ENCODE measurements around the gene NPIPB8. TPM values are rescaled to one million over a fixed set of nuclear protein-coding genes. Genes with fewer than 3 reads are reported as not detected.
"Not testable (repeated sequence)": the region's sequence is repeated elsewhere in the genome, so short reads cannot be mapped to it uniquely, and the experiment has no call there.

NPIPB8 gene
- total RNA-seq, 1 experiment from 2014 or later, result not detected

DNA sequence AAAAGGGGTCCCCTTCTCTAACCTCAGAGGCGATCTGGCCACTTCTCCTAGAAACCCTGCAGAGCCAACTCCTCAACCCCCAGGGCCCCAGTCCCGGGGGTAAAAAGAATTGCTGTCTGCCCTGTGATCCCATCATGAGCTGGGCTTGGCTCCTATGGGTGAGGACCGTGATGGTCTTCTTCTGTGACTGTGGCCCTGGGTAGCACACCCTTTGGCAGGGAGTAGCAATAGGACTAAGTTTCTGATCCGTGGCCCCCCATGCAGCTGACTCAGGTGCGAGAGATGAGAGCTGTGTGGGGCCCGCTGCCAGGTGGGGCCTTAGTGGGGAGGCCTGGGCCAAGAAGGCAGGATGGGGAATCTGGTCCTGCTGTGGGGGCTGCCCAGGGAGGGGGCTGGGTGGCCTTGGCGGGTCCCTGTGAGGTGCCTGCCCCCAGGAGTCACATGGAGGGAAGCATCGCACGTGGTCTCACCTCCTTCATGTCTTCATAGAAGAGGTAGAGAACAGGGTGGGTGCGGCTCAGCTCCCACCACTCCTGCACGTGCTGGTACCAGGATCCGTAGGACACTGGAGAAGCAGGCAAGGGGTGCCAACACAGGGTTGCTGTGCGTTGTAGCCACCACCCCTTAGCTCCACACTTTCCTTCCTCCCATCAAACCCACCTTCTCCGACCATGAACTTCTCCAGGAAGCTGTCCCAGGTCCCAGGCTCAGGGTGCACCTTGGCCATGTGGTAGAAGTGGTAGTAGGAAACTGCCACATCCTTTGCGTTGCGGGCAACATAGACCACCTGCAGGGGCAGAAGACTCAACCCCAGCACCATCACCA is 31.4 kb upstream of the NPIPB8 start:
- no peak for DNase-seq (ENCODE audit: low read depth)

DNA sequence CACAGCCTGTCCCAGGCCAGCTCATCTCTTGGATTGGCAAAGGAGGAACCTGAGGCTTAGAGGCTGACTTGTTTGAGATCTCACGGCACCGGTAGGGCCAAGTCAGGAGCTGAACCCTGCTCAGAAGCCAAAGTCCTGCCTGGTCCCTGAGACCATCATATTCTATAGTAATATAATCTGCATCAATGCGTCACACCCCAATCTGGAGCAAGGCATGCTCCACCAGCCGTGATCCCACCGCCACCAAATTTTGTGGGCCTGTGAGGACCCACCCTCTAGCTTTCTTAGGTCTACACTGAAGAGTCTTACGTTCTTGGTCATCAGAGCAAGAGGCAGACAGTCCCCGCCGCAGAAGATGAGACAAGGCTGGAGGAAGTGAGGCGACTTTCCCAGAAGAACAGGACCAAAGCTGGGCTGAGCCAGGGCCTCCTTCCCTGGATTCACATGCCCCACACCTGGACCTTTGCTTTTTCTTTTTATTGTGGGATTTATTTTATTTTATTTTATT is 30.7 kb upstream of the NPIPB8 start:
- DNase-seq (ENCODE audit: low read depth), result no peak

DNA sequence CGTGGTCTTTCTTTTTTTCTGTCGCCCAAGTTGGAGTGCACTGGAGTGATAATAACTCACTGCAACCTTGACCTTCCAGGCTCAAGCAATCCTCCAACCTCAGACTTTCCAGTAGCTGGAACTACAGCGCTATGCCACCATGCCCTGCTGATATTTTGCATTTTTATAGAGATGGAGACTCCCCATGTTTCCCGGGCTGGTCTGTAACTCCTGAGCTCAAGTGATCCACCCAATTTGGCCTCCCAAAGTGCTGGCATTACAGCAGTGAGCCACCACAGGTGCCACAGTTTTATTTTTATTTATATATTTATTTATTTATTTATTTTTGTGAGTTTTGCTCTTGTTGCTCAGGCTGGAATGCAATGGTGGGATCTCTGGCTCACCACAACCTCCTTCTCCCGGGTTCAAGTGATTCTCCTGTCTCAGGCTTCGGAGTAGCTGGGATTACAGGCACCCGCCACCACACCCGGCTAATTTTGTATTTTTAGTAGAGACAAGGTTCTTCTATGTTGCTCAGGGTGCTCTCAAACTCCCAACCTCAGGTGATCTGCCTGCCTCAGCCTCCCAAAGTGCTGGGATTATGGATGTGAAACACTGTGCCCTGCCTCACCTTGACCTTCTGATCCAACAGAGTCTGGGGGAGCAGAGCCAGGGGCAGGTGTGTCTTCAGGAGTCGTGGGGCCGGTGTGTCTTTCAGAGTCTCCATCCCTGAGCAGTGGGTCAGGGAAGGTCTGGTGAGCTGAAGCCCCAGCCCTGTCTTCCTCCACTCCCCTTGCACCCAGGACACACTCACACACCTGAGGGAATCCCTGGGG is 30.0 kb upstream of the NPIPB8 start:
- not testable (repeated sequence) for DNase-seq (ENCODE audit: low read depth)

DNA sequence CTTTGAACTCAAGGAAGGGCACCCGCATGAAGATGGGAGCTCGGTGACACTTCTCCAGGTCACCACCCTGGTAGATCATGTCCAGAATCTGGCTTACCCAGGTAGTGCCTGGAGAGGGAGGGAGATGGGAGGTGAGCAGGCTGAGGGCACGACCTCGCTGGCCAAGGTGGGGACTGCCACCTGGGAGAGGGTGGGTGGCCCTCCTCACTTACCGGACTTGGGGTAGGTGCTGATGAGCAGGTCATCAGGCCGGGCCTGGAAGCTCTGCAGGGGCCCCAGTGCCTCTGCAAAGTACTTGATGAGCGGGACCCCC is 29.4 kb upstream of the NPIPB8 start:
- not testable (repeated sequence) for DNase-seq (ENCODE audit: low read depth)

DNA sequence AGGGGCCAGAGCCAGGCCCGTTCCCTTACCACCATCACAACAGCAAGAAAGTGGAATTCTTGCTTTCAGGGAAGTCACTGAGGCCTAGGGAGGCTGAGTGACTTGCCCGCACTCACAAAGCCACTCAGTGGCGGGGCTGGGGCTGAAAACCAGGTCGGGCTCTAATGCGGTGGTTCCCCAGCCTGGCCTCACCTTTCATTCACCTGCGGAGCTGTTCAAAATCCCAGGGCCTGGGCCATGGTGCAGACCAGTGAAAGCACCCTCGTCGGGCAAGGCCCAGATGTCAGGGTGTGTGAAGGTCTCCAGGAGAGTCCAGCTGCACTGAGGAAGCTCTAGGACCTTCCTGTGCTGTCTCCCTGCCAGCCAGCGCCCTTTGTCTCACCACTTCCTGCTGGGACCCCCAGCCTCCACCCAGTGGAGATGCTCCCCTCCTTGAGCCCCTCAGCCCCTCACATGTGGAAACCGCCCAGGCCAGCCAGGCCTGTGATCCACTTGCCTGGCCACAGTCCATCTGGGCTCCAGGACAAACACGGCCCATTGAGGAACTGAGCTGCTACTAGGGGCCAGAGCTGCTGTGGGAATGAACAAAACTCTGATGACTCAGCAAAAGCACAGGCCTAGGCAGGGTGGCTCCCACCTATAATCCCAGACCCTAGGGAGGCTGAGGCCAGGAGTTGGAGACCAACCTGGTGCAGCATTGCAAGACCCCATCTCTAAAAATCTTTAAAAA is 28.8 kb upstream of the NPIPB8 start:
- not testable (repeated sequence) for DNase-seq (ENCODE audit: low read depth)

DNA sequence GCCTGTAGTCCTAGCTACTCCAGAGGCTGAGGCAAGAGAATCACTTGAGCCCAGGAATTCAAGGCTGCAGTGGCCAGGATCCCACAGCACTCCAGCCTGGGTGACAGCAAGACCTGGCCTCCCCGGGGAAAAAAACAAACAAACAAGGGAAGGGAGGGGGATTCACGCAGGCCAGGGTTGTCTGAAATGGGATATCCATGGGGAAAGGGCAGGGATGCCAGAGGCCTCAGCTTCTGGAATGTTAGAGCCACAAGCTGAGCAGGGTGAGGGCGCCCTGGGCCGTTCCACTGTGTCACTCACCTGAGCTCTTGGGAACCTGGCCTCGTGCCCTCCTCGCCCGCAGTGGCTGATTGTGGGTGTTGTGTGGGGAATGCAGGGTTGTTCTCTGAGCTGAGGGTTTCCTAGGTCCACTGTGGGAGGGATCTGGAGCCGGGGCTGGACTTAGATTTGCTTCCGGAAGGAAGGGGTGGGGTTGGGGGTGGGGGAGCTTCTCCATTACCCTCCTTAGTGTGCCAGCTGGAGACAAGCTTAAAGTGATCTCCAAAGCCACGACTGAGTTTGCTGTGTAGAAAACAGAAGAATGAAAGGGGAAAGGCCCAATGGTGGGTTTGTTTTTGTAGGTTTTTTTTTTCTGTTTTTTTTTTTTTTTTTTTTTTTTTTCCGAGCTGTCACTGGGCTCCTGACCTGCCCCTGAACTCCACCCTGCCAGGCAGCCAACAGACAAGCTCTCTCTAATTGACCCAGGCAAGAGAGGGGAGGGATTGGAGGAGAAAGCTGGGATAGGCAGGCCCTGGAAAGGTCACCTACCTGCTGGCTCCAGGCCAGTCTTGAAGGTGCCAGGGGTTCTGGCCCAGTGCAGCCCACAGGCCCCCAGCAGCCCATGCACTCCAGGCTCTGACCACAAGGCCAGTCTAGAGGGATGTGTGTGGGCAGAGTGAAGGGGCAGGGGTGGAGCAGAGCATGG is 28.0 kb upstream of the NPIPB8 start, which contains the start of gene SULT1A1:
TSS of gene SULT1A1 (minus strand) at position 414 of the 964 bp plus-strand sequence. CDS start 1,189 bp downstream, outside the sequence.
- no peak for DNase-seq (ENCODE audit: low read depth)

DNA sequence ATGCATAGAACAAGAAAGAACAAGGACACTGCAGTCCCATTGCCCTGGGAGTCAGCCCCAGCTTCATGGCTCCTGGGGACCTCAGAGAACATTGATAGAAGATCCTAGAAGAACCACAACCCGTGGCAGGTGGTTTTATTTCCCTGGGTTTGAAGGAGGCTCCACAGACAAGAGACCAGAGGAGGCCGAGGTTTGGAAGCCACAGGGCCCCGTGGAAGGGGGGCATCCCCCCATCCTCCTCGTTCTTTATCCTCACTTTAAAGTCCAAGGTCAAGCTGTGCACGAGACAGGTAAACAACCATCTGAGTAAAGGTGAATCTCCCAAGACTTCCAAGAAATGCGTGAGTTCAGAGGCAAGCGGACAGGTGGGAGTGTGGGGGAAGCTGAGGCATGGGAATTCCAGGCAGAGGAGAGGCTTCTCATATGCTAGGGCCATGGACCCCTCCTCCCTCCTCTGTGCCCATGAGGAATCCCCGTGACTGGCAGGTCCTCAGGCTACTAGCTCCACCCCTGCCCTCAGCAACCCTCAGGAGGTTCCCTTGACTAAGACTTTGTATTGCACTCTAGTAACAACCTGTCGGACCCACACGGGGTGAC is 27.2 kb upstream of the NPIPB8 start:
- no peak for DNase-seq (ENCODE audit: low read depth)

DNA sequence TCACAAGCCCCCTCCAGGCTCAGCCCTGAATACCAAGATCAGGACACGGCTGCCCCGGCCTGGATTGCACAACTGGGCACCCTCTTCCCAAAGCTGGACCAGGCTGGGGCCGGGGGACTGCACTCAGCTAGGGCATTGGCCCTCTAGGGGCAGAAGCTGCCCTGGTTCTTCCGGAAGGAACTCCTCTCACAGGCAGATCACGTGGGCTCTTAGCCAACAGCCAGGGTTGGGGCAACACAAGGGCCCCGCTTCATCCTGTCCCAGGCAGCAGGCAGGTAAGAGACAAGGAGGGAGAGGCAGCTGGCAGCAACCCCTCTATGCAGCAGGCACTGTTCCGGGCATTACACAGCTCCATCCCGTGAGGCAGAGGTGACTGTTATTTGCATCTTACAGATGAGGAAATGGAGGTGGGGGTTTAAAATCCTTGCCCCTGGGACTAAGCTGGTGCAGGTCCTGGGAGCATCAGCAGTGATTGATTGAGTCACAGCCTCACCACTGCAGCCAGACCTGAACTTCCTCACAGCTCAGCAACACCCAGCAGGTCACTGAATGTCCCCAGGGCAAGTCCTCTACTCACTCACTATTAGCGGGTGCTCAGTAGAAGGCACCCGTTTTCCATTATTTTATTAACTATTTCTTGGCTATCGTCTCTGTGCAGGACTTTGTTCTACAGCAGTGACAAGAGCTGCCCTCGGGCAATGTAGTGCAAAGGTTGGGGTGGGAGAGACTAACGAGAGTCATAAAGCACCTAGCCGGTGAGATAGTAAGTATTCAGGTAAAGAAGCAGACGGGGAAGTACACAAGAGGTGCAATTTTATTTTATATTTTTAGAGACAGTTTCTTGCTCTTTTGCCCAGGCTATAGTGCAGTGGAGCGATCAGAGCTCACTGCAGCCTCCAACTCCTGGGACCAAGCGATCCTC is 25.2 kb upstream of the NPIPB8 start:
- DNase-seq (ENCODE audit: low read depth), result not testable (repeated sequence)

DNA sequence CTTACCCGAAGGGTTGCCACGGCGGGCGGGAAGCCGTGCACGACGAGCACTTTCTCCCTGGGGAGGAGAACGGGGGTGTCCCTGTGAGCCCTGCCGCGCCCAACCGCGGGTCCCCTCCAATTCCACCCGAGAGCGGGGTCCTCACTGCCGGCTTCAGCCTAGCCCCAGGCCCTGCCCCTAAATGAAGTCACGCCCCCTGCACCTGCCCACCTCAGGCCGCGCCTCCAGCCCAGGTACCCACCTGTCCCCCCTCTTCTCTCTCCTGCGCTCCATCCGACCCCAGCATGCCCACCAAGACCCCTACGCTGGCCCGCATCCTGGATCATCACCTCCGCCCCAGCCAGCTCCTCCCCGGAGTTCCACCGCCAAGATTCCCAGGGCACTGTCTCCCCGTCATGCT is 24.0 kb upstream of the NPIPB8 start:
- DNase-seq (ENCODE audit: low read depth), result not testable (repeated sequence)

DNA sequence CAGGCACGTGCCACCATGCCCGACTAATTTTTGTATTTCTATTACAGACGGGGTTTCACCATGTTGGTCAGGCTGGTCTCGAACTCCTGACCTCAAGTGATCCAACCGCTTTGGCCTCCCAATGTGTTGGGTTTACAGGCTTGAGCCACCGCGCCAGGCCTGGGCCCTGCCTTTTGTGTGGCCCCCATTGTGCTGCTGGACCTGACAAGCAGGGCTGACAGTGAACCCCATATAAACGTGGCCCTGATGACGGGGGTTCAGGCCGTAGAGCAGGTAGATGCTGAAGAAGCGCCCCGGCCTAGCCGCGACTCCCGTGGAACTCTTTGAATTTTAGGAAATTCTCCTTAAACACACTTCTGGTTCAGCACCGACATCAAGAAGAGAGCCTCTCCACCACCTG is 23.3 kb upstream of the NPIPB8 start:
- not testable (repeated sequence) for DNase-seq (ENCODE audit: low read depth)

DNA sequence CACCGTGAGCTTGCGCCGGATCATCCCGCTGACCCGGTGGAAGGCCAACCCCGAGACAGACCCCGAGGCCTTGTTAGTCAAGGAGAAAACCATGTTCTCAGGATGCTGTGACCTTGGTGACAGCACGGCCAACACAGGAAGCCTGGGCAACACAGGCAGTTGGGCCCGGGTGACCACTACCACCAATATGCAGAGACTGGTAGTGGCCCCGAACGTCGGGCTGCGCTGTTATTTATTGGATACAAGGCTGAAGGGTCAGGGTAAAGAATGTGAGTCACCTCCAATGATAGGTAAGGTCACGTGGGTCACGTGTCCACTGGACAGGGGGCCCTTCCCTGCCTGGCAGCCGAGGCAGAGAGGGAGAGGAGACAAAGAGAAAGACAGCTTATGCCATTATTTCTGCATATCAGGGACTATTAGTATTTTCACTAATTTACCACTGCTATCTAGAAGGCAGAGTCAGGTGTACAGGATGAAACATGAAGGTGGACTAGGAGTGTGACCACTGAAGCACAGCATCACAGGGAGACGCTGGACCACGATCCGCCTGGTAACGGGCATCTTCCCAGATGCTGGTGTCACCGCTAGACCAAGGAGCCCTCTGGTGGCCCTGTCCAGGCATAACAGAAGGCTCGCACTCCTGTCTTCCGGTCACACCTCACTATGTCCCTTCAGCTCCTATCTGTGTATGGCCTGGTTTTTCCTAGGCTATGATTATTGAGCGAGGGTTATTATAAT is 22.2 kb upstream of the NPIPB8 start:
- peak; percentile 42 for DNase-seq (ENCODE audit: low read depth)

DNA sequence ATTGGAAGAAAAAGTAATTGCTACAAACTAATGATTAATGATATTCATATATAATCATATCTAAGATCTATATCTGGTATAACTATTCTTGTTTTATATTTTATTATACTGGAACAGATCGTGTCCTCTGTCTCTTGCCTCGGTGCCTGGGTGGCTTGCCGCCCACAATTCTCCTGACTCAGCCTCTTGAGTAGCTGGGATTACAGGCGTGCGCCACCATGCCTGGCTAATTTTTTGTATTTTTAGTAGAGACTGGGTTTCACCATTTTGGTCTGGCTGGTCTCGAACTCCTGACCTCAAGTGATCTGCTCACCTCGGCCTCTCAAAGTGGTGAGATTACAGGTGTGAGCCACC is 21.7 kb upstream of the NPIPB8 start:
- not testable (repeated sequence) for DNase-seq (ENCODE audit: low read depth)

DNA sequence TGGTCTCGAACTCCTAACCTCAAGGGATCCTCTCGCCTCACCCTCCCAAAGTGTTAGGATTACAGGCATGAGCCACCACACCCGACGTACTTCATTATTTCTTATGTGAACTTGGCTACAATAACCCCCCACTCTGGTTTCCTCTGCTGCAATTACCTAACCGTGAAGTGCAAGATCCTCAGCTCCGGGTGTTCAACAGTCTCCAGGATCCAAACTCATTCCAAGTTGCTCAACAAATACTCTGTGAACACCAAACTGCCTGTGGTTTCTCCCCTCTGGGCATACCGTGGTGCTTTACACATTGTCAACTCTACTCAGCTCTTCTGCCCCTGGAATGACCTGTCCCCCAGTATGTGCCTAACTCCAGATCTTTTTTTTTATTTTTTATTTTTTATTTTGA is 21.2 kb upstream of the NPIPB8 start:
- DNase-seq (ENCODE audit: low read depth), result peak; percentile 9

DNA sequence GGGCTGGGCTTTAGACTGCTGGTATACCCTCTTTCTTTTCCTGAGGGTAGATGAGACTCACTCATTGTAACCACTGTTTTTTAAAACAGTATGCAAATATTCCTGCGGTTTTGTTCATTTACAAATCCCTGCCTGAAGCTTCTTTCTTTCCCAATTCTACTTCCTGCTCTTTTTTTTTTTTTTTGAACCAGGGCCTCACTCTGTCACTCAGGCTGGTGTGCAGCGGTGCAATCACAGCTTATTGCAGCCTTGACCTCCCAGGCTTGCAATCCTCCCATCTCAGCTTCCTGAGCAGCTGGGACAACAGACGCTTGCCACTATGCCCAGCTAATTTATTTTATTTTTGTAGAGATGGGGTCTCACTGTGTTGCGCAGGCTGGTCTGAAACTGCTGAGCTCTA is 20.0 kb upstream of the NPIPB8 start:
- DNase-seq (ENCODE audit: low read depth), result peak; percentile 66

DNA sequence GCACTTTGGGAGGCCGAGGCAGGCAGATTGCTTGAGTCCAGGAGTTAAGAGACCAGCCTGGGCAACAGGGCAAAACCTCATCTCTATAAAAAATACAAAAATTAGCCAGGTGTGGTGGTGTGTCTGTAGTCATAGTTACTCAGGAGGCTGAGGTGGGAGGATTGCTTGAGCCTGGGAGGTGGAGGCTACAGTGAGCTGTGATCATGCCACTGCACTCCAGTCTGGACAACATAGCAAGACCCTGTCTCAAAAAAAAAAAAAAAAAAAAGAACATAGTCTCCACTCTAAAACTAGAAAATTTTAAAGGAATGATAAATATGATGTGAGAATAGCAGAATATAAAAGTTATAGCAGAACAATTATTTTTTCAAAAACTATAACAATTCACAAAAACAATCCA is 17.5 kb upstream of the NPIPB8 start:
- DNase-seq (ENCODE audit: low read depth), result not testable (repeated sequence)

DNA sequence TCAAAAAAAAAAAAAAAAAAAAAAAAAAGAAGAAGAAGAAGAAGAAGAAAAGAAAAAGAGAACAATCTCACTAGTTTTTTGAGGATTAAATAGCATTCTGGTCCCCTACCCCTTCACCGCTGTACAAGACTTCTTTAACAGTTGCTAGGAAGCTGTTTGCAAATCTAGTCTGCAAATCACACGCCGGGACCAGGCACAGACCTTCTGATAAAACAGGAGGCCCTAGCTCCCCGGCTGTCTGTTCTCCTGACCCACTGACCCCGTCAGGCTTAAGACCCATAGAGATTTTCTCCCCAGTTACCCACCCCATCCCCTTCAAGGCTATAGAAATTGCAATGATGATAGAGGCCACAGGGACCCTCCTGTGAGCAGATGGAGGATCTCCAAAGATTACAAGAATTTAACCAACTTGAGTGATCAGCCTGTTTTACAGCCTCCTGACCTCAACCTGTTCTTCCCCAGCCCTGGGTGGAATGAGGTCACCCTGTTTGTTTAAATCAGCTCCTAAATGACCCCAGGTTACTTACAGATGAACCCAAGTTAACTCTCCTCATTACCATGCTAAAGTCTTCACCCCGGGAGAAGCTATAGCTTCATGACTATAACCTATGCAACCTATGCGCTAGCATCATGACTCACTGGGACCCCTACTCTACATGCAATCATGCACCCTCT is 16.2 kb upstream of the NPIPB8 start:
- no peak for DNase-seq (ENCODE audit: low read depth)

DNA sequence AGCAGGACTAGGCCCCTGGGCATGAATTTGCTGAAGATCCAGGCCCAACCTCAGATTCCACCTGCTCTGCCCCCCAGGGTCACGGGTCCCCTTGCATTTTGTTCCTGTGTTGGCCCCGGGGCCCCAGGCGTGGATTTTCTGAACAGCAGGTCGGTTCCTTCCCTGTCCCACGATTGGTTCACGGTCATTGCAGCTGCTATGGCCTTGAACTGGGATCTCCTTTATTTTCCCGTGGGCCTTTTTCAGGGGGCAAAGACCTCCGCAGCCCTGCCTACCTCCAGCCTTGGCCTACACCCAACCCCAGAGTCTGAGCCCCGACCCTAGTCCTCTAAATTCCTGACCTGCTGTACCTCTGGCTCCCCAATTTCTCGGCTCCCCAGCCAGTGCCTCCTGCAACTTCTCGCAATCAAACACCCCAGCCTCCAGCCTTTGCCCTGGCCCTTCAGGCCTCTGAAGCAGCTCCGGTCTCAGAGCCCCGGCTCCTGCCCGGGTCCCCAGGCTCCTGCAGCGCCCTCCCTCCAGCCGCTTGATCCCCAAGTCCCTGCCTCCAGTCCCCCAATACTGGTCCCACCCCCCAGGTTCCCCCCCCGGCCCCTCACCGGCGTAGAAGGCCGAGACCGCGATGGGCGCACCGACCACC is 15.2 kb upstream of the NPIPB8 start:
- DNase-seq (ENCODE audit: low read depth), result not testable (repeated sequence)
